HEK293 (cell line): ENCODE results near the gene ATXN10.

ENCODE experiments used
- ATF2 ChIP-seq: fragments of 450-650 bp; formaldehyde crosslinking; IDR thresholded peaks from 2 replicates; pipeline ENCODE4 v1.5.1; 2016; ENCODE audit warnings: missing biosample characterization, missing genetic modification characterization, low read depth
- ZNF768 ChIP-seq: fragments of 450-650 bp; formaldehyde crosslinking; IDR thresholded peaks from 2 replicates; pipeline ENCODE4 v1.5.1; 2018; ENCODE audit warnings: missing biosample characterization, mild to moderate bottlenecking, missing genetic modification characterization
- TF ChIP-seq, protein P1 (sequence below): fragments of 450-650 bp; formaldehyde crosslinking; IDR thresholded peaks from 2 replicates; pipeline ENCODE4 v1.5.1; 2016; ENCODE audit warnings: missing biosample characterization, missing genetic modification characterization

DNA sequence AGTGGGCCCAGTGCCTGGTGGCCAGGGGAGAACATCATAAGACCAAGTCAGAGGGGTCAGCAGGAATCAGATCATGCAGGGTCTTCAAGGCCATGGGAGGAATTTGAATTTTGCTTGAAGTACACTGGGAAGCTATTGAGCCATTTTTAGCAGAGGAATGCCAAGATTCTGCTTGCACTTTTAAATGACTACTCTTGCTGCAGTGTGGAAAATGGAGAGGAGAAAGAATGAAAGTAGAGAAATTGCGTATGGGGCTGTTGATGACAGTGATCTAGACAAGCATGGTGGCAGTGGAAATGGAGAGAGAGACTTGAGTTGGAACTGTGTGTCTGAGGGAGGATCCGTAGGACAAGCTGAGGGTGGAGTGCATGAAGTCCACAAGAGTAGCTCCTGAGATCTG lies 177.3 kb downstream of the ATXN10 start:
- no peak for TF ChIP-seq ZNF768 (tag by site-specific recombination)
- no peak for TF ChIP-seq ATF2 (tag by site-specific recombination)
- TF ChIP-seq, protein P1, sequence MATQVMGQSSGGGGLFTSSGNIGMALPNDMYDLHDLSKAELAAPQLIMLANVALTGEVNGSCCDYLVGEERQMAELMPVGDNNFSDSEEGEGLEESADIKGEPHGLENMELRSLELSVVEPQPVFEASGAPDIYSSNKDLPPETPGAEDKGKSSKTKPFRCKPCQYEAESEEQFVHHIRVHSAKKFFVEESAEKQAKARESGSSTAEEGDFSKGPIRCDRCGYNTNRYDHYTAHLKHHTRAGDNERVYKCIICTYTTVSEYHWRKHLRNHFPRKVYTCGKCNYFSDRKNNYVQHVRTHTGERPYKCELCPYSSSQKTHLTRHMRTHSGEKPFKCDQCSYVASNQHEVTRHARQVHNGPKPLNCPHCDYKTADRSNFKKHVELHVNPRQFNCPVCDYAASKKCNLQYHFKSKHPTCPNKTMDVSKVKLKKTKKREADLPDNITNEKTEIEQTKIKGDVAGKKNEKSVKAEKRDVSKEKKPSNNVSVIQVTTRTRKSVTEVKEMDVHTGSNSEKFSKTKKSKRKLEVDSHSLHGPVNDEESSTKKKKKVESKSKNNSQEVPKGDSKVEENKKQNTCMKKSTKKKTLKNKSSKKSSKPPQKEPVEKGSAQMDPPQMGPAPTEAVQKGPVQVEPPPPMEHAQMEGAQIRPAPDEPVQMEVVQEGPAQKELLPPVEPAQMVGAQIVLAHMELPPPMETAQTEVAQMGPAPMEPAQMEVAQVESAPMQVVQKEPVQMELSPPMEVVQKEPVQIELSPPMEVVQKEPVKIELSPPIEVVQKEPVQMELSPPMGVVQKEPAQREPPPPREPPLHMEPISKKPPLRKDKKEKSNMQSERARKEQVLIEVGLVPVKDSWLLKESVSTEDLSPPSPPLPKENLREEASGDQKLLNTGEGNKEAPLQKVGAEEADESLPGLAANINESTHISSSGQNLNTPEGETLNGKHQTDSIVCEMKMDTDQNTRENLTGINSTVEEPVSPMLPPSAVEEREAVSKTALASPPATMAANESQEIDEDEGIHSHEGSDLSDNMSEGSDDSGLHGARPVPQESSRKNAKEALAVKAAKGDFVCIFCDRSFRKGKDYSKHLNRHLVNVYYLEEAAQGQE, result no peak
